HG02759 (cell line): Measurements from ENCODE around the gene PCDH19.

Experiments used
- ATAC-seq: cut with Tn5 transposase; IDR thresholded peaks from one replicate; pipeline ENCODE4 v1.9.1; 2021; ENCODE audit warnings: mild to moderate bottlenecking, moderate library complexity; ENCODE audit not compliant: unreplicated experiment

Gene PCDH19

DNA sequence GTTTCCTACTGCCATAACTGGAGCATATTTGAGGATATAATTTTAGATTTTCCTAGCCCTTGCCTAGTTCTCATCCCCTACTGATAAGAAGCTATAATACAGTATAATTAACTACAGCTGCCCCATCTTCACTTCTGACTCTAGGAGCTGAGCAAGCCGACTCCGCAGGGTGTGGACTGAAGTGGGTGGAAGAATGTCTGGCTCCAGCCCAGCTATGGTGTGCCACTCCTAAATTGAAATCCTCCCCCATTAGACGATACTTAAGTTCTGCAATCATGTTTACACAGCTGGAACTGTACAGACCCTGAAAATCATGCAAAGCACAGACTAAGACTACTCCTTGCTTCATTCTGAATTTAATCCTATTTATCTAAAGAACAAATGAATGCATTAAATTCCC, 93.1 kb downstream of the PCDH19 start:
- ATAC-seq = no peak

- ATAC-seq = no peak
Measured at GRCh38 chrX:100315566-100315965, 94.5 kb downstream of the PCDH19 start.

DNA sequence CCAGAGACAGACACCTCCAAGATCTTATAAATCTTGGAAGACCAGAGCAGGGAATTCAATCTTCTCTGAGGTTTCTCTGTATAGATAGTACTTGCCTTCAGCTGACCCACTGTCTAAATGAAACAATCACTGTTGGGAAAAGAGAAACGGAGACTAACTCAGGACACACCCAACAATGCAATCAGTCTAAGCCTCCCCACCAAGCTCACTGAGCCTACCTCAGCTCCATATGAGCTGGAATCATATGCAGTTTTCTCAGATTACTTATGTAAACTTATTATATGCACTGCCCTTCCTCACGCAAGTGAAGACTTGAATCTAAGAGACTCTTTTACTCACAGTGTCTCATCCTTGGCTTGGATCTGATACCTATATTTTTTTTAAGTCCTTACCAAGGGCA, 110.5 kb downstream of the PCDH19 start:
- ATAC-seq = no peak

DNA sequence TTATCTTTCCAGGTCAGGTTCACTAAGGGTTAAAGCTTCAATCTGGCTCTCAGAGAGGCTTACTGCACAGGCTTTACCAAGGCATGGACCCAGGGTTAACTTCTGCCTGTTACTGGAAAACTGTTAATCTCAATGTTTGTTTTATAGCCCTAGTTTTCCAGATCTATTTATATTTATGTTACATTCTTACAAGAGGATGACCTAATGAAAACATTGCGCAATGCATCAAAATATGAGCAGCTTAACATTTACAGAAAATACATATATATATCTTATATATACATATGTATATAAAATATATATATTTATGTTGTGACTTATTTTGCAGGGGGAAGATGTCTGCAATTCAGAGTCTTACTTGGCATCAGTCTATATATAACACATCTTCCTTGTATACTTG, 112.3 kb downstream of the PCDH19 start:
- no peak for ATAC-seq

DNA sequence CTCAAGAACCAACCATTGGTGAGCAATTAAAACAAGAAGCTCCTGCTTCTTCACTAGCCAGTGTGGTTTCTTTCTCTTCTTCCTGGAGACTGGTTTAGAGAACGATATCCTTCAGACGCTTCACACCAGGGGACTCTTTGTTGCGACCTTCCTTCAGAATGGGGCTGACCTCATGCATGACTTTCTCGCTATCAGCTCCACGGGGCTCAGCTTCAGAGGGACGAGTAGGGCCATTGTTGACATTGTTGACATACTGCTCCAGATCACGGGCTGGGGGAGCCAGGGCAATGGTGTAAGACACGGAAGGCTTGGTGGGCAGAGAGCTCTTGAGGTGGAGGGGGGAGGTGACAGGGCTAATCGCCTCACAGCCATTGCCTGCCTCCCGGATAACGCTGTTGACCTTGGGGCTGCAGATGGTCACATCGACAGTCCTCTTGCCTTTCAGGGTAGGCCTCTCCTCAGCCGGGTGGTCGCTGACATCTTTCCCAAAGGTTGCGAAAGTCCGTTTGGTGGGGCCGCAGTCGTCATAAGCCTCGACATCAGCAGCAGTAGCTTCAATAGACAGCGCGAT, 113.8 kb downstream of the PCDH19 start:
- ATAC-seq = no peak

GRCh38 chrX:100294965-100295364, 115.1 kb downstream of the PCDH19 start:
- no peak for ATAC-seq

GRCh38 chrX:100289066-100289558, 121.0 kb downstream of the PCDH19 start:
- ATAC-seq = no peak

DNA sequence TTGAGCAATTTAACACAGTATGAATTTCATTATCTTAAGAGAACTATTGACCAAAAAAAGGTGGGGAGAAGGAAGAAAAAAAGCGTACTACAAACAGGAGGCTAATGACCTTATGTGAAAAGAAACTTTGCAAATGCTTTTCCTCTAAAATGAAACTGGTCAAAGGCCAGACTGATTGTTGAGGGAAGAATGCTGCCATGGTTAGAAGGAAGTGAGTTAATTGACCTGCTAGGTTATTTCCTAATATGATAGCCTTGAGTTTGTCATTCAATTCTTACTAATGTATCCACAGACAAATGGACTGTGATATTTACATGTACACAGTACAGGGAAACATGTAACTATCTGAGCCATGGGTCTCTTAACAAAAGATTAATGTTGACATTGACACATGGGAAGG, 132.8 kb downstream of the PCDH19 start:
- no peak for ATAC-seq

GRCh38 chrX:100274916-100275315, 135.2 kb downstream of the PCDH19 start:
- ATAC-seq = no peak

GRCh38 chrX:100265179-100265578, 144.9 kb downstream of the PCDH19 start:
- no peak for ATAC-seq

DNA sequence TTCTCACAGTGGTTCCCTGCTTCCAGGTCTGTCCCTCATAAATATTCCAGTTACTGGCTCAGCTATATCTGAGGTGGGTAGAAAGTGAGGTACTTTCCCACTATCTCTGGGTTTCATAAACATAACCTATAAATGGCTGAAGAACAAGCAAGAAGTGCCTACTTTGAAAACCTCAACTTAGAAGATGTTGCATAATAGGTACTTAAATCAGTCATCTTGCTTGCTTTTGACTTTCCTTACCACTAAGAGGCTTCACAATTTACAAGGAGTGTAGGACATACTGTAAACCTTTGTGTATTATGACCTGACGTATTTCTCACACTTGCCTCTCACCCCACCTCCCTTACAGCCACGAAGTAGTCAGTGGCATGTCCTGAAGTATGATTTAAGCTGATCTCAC, 145.9 kb downstream of the PCDH19 start:
- ATAC-seq = peak; percentile 93

DNA sequence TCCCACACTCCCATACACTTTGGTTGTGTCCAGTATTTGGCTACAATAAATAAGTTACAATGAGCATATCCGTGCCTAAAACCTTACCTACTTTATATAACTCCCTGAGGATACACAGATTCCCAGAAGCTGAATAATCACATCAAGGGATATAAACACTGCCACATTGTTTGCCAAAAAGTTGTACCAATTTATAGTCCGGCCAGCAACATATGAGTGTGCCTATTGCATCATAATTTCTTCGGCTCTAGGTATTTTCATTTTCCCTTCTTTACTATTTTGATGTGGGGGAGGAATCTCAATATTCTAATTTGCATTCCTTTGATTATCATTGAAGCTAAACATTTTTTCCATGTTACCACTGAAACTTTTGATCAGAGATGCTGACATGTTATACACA, 146.4 kb downstream of the PCDH19 start:
- ATAC-seq = peak; percentile 14

DNA sequence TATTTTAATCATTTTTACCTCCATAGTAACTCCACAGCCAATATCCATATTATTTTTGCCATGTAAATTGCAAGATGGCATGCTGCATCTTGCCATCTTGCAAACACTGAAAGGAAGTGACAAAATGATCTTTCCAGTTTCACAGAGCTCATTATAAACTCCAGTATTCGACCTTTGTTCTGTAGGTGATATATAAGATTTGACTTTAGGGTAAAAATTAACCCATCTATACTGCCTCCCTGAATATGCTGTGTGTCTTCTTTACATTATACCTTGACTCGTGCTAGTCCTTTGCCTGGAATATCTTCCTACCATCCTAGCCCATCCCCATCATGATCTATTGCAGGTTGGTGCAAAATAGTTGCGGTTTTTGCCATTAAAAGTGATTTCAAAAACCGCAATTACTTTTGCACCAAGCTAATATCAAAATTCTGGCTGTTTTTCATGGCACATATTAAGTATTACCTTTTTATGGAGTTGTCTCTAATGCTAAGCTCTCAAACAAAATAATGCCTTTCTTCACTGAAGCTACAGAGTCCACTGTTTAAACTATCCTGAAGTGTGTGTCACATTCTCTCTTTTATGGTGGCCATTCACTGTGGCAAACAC, 161.1 kb downstream of the PCDH19 start:
- ATAC-seq = no peak

GRCh38 chrX:100247826-100248225, 162.2 kb downstream of the PCDH19 start:
- no peak for ATAC-seq

DNA sequence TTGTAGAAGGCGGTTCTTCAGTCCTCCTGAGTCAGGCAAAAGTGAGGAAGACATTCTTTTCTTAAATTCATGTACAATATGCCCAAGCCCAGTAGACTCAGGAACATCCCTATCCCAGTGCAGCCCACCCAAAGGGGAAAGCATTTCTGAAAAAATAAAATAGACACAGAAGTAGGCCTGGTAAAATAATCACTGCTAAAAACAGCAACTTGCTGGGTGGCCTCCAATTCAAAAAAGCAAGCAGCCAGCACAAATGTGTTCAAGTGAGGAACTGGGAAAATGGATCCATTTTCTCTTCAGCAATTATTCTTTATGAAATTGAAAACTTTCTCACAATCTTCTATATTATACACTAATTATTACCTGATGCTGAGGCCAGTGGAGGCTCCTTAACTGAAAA, 165.4 kb downstream of the PCDH19 start:
- ATAC-seq = no peak
